Epithelial cell of esophagus (primary cell): Measurements from ENCODE around the gene MAP3K4.

Source experiments
- DNase-seq: peaks from one replicate; pipeline ENCODE4 v3.0.0; 2010; ENCODE audit warnings: low read depth
- H3K4me3 ChIP-seq: 2 replicates; pipeline ENCODE4 v1.5.1; 2011; ENCODE audit warnings: mild to moderate bottlenecking, low read length, control low read depth
- CTCF ChIP-seq: IDR thresholded peaks from 2 replicates; pipeline ENCODE4 v1.5.1; 2011; ENCODE audit warnings: low read depth, mild to moderate bottlenecking, low read length, control low read depth, inconsistent platforms; ENCODE audit not compliant: insufficient read depth; ENCODE audit errors: missing control alignments

MAP3K4 gene

GRCh38 chr6:161142957-161143296 is 151.4 kb downstream of the MAP3K4 start:
- TF ChIP-seq CTCF, result no peak
- DNase-seq, result no peak
- H3K4me3 ChIP-seq, result no peak overlapping the region

DNA sequence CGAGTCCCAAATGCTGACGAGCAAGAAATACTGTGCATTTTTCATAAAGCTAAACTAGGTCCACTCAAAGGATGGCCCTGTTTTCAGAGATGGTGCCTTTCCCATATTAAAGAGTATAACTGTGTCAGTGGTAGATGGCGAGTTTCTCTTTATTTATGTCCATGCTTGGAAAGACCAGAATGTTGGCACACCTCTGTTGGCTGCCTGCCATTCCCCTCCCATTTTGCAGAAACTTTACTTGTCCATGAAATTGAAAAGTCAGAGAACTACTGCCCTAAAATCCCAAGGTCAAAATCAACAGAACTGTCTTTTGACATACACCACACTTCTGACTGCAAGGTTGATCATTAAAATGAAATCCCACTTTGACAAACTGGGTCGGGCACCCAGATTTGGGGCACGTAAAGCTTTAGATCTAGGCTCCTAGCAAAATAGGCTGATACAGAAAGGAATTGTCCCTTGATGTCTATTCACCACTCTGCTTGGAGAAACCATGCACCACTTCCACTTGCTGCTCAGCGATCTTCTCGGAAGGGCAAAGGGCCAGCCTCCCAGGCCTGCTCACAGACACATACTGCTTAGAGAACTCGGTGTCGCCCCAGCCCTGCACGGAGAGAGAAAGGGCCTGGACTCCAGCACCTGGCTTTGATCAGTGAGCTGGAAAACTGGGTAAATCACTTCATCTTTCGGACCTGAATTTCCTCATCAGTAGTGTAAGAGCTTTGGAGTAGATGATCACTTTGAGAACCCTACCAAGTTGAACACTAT is 152.3 kb downstream of the MAP3K4 start:
- DNase-seq, result no peak
- no peak for TF ChIP-seq CTCF
- H3K4me3 ChIP-seq, result no peak overlapping the region

DNA sequence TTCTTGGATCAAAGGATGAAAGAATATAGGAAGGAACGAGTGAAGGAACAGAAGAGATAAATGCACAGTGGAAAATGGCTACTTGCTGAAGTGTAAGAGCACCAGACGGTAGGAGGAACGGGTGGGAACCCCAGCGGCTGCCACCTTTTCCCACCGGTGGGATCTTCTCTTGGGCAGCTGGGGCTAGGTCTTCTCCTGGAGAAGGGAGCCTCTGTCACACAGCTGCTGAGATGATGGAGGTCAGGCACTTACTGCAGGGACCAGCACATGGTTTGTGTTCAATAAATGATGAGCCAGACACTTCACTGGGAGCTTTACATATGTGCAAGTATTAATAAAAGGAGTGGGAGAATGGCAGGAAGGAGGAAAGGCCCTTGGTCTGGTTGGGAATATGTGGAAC is 158.6 kb downstream of the MAP3K4 start:
- no peak for DNase-seq
- no peak for TF ChIP-seq CTCF

GRCh38 chr6:161150566-161150965 is 159.0 kb downstream of the MAP3K4 start:
- TF ChIP-seq CTCF, result no peak
- DNase-seq, result no peak
- no peak overlapping the region for H3K4me3 ChIP-seq

More for the DNA sequence above, 158.6 kb downstream of the MAP3K4 start:
- H3K4me3 ChIP-seq, result no peak overlapping the region

DNA sequence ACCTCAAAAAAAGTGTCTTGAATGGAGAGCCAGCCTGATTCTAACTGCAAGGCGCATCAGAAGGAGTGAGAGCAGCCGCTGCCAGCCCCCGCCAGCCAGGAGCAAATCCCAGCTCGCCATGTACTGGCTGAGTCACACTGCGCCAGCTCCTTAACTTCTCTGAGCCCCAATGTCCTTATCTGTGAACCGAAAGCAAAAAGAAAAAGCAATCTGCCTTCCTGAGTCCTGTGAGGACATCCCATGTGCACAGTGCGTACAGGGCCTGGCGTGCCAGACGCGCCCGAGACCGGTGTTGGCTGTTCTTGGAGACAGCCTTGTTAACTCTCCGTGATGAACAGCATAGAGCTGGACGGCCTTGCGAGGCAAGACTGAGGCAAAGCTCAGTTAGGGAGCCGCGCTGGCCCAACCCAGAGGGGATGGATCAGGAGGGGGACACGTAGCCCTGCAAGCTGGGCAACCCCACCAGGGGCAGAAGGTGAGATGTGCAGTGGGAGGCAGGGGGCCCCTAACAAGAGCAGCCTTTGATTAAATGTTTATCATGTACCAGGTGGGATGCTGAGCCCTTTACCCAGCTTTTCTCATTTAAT is 159.6 kb downstream of the MAP3K4 start:
- no peak overlapping the region for H3K4me3 ChIP-seq
- no peak for TF ChIP-seq CTCF
- DNase-seq, result no peak

GRCh38 chr6:161151660-161152526 is 160.3 kb downstream of the MAP3K4 start:
- TF ChIP-seq CTCF, result no peak
- DNase-seq, result no peak
- H3K4me3 ChIP-seq, result no peak overlapping the region
